Body of pancreas (tissue), 4 donors: ENCODE measurements around the gene OR2H2.

Experiments
- POLR2A ChIP-seq, 3 donors: fragments of 450-650 bp; IDR thresholded peaks; one replicate each; pipeline ENCODE4 v1.6.1; 2016; ENCODE audit warnings: antibody characterized with exemption in 3 of 3, mild to moderate bottlenecking in 2 of 3
- TF ChIP-seq, protein P1 (sequence below), 7 experiments: fragments of 450-650 bp in 4 of 7; fragments of 200-600 bp in 3 of 7; sonication (generic) in 3 of 7; IDR thresholded peaks; one replicate each; pipeline ENCODE4 v1.5.1; 2016 to 2019; ENCODE audit warnings: antibody characterized with exemption in 7 of 7

GRCh38 chr6:29625337-29625930, 40.5 kb downstream of the OR2H2 start:
- TF ChIP-seq POLR2A (IDR thresholded peaks at IDR 0.05) = no peak
- TF ChIP-seq, protein P1, sequence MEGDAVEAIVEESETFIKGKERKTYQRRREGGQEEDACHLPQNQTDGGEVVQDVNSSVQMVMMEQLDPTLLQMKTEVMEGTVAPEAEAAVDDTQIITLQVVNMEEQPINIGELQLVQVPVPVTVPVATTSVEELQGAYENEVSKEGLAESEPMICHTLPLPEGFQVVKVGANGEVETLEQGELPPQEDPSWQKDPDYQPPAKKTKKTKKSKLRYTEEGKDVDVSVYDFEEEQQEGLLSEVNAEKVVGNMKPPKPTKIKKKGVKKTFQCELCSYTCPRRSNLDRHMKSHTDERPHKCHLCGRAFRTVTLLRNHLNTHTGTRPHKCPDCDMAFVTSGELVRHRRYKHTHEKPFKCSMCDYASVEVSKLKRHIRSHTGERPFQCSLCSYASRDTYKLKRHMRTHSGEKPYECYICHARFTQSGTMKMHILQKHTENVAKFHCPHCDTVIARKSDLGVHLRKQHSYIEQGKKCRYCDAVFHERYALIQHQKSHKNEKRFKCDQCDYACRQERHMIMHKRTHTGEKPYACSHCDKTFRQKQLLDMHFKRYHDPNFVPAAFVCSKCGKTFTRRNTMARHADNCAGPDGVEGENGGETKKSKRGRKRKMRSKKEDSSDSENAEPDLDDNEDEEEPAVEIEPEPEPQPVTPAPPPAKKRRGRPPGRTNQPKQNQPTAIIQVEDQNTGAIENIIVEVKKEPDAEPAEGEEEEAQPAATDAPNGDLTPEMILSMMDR (IDR thresholded peaks at IDR 0.05) = no peak
